DOHH2 (cell line): Measurements from ENCODE around the gene TANGO2.

Experiments
- H3F3A ChIP-seq: fragments of 200-600 bp; sonication (generic), shearing (Covaris generic); 2 replicates; pipeline ENCODE4 v1.6.0; 2016; ENCODE audit warnings: antibody characterized with exemption, mild to moderate bottlenecking; ENCODE audit not compliant: control insufficient read depth, insufficient read depth
- H3K27ac ChIP-seq: fragments of 200-600 bp; sonication (generic); 2 replicates; pipeline ENCODE4 v1.5.1; 2014; ENCODE audit warnings: low read depth, mild to moderate bottlenecking, low read length, moderate library complexity
- H3K27me3 ChIP-seq: fragments of 200-600 bp; sonication (generic); 2 replicates; pipeline ENCODE4 v1.6.1; 2014; ENCODE audit warnings: mild to moderate bottlenecking, low read length, mixed read lengths; ENCODE audit not compliant: control insufficient read depth
- H3K36me3 ChIP-seq: fragments of 200-600 bp; sonication (generic); 2 replicates; pipeline ENCODE4 v1.6.1; 2014; ENCODE audit warnings: mild to moderate bottlenecking, low read length, moderate library complexity, mixed read lengths; ENCODE audit not compliant: control insufficient read depth
- H3K4me1 ChIP-seq: fragments of 200-600 bp; sonication (generic); 2 replicates; pipeline ENCODE4 v1.6.1; 2014; ENCODE audit warnings: mild to moderate bottlenecking, low read length, mixed read lengths; ENCODE audit not compliant: control insufficient read depth
- H3K4me2 ChIP-seq: fragments of 200-600 bp; sonication (generic); 2 replicates; pipeline ENCODE4 v1.6.0; 2014; ENCODE audit warnings: mild to moderate bottlenecking, low read length, moderate library complexity
- H3K4me3 ChIP-seq: fragments of 200-600 bp; sonication (generic); 2 replicates; pipeline ENCODE4 v1.5.1; 2014; ENCODE audit warnings: mild to moderate bottlenecking, low read length, mixed read lengths
- H3K79me2 ChIP-seq: fragments of 200-600 bp; sonication (generic); 2 replicates; pipeline ENCODE4 v1.6.1; 2014; ENCODE audit warnings: mild to moderate bottlenecking, low read length, mixed read lengths; ENCODE audit not compliant: control insufficient read depth
- H3K9me2 ChIP-seq: fragments of 200-600 bp; sonication (generic); replicated peaks from 2 replicates; pipeline ENCODE4 v1.6.1; 2014; ENCODE audit warnings: mild to moderate bottlenecking, low read length, mixed read lengths; ENCODE audit not compliant: control insufficient read depth
- H3K9me3 ChIP-seq: fragments of 200-600 bp; sonication (generic); 2 replicates; pipeline ENCODE4 v1.6.1; 2014; ENCODE audit warnings: antibody characterized with exemption, low read length, mixed read lengths; ENCODE audit not compliant: control insufficient read depth, insufficient read depth
- H4K20me1 ChIP-seq: fragments of 200-600 bp; sonication (generic); 2 replicates; pipeline ENCODE4 v1.6.0; 2014; ENCODE audit warnings: low read depth, mild to moderate bottlenecking, antibody characterized with exemption, low read length, moderate library complexity; ENCODE audit not compliant: control insufficient read depth, insufficient read depth
- EZH2phosphoT487 ChIP-seq: fragments of 200-600 bp; sonication (generic); IDR thresholded peaks from 2 replicates; pipeline ENCODE4 v1.6.1; 2017; ENCODE audit warnings: borderline replicate concordance, mild to moderate bottlenecking, antibody characterized with exemption, low read length, moderate library complexity, mixed read lengths
- TF ChIP-seq, protein P1 (sequence below): fragments of 200-600 bp; sonication (generic); IDR thresholded peaks from one replicate; pipeline ENCODE4 v1.5.1; 2014; ENCODE audit warnings: antibody characterized with exemption, mild to moderate bottlenecking, low read depth, low read length; ENCODE audit not compliant: poor library complexity, severe bottlenecking

The TANGO2 gene

DNA sequence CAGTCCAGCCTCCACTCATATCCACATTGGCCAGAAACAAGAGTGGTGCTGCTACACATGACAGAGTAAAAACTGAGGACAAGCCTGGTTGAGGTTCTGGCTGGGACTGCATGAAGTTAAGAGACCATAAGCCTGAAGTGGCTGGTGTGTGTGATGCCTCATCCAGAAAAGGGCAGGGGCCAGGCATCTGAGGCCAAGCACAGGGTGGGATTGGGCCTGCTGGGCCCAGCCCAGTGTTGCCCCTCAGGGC is 29.6 kb upstream of the TANGO2 start:
- Histone ChIP-seq H4K20me1 (no peaks in the 10 kb centered on the region), H3K79me2 (no peaks in the 10 kb centered on the region), H3K4me1 (peaks cover 6% of the 10 kb centered on the region), H3K27ac (no peak overlapping the region), H3K4me2 (no peak overlapping the region), H3K27me3 (no peaks in the 10 kb centered on the region; the same call in 1 of the 2 replicates), H3K36me3 (no peaks in the 10 kb centered on the region), H3F3A (no peaks in the 10 kb centered on the region), H3K9me3 (no peaks in the 10 kb centered on the region), H3K9me2 (no peaks in the 10 kb centered on the region), H3K4me3 (no peak overlapping the region)
- TF ChIP-seq, protein P1, sequence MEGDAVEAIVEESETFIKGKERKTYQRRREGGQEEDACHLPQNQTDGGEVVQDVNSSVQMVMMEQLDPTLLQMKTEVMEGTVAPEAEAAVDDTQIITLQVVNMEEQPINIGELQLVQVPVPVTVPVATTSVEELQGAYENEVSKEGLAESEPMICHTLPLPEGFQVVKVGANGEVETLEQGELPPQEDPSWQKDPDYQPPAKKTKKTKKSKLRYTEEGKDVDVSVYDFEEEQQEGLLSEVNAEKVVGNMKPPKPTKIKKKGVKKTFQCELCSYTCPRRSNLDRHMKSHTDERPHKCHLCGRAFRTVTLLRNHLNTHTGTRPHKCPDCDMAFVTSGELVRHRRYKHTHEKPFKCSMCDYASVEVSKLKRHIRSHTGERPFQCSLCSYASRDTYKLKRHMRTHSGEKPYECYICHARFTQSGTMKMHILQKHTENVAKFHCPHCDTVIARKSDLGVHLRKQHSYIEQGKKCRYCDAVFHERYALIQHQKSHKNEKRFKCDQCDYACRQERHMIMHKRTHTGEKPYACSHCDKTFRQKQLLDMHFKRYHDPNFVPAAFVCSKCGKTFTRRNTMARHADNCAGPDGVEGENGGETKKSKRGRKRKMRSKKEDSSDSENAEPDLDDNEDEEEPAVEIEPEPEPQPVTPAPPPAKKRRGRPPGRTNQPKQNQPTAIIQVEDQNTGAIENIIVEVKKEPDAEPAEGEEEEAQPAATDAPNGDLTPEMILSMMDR, result no peak
- TF ChIP-seq EZH2phosphoT487, result no peak

DNA sequence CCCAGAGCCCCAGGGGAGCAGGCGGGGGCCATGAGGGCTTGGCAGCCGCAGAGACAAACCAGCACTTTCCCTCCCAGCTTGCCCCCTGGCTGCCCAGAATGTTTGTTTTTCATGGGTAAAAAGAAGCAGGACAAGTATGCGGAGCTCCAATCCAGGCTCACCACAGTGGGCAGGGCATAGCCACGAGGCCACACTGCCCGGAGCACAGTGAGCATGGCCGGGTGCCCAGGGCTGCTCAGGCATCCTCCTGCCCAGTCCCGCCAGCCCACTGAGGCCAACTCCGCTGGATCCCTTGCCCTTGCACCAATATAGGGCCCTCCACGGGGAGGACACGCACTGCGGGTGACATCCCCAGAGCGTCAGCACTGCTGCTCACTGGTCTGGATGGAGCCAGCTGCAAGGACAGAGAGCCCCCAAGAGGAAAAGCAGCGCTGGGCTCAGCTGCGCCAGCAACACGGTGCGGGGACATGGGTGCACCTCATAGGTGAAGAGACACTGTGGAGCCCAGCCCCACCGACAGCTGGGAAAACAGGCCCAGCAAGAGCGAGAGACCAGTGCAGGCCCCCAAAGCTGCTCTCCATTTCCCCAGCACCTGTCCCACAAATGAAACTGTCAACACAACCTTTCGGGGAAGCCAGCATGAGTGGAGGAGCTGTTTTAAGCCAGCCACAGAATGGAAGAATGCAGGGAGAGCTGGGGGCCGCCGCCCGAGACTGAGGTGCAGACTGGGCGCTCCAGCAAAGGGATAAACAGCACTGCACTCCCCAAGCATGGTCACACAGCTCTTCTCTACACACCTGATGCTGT is 29.1 kb upstream of the TANGO2 start:
- Histone ChIP-seq H4K20me1 (no peaks in the 10 kb centered on the region), H3K9me2 (no peaks in the 10 kb centered on the region), H3K27me3 (no peaks in the 10 kb centered on the region; the same call in 1 of the 2 replicates), H3K27ac (no peak overlapping the region), H3K36me3 (no peaks in the 10 kb centered on the region), H3K4me3 (no peak overlapping the region), H3K79me2 (no peaks in the 10 kb centered on the region), H3F3A (no peaks in the 10 kb centered on the region), H3K4me1 (peaks cover under 1% of the 10 kb centered on the region), H3K9me3 (no peaks in the 10 kb centered on the region), H3K4me2 (no peak overlapping the region)
- TF ChIP-seq EZH2phosphoT487, result no peak
- TF ChIP-seq, protein P1, result no peak

DNA sequence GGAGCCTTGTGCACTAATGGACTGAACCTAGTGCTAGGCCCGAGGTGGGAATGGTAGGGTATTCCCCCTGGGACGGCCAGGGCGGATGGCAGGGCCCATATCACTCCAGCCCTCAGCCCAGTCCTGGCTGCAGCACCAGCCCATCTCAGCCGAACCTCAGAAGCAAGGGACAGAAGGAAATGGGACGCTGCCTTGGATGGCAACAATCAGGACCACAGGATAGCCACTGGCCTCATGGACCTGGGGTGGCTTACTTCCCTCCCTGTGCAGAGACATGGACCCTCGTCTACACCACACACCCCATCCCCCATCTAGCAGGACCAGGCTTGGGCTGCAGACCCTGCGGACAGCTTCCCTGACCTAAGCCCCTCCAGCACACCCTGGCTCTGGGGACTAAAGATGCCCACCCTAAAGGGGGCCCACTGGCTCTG is 28.4 kb upstream of the TANGO2 start:
- H3F3A ChIP-seq, result no peaks in the 10 kb centered on the region
- no peak overlapping the region for H3K4me3 ChIP-seq
- TF ChIP-seq, protein P1, result no peak
- TF ChIP-seq EZH2phosphoT487, result no peak
- no peaks in the 10 kb centered on the region for H3K79me2 ChIP-seq
- no peak overlapping the region for H3K4me2 ChIP-seq
- no peak overlapping the region for H3K27ac ChIP-seq
- no peaks in the 10 kb centered on the region for H3K36me3 ChIP-seq
- H3K27me3 ChIP-seq, result no peaks in the 10 kb centered on the region; the same call in 1 of the 2 replicates
- no peaks in the 10 kb centered on the region for H3K4me1 ChIP-seq
- no peaks in the 10 kb centered on the region for H3K9me2 ChIP-seq
- no peaks in the 10 kb centered on the region for H4K20me1 ChIP-seq
- no peaks in the 10 kb centered on the region for H3K9me3 ChIP-seq
